Measurements from ENCODE around the gene FCSK.

Gene FCSK

DNA sequence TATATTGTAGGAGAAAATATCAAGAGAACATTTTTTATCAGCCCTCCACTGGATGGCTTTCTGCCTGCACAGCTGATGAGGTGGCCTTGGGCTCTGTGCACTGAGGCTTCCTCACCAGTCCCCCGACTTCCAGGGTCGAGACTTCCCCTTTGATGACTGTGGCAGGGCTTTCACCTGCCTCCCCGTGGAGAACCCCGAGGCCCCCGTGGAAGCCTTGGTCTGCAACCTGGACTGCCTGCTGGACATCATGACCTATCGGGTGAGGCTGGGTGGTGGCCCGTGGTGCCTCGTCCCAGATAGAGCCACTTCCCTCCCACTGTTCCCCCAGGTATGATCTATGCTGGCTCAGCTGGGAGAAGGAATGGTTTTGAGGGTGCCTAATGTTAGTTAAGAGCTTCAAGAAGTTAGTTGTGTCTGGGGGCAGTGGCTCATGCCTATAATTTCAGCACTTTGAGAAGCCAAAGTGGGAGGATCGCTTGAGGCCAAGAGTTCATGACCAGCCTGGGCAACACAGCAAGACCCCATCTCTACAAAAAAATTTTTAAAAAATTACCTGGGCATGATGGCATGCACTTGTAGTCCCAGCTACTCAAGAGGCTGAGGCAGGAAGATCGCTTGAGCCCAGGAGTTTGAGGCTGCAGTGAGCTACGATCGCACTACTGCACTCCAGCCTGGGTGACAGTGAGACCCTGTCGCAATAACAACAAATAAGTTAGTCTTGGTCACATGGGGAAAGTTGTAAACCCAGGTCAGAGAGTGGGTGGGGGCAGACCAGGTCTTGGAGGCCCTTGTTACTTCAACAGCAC is 11.8 kb downstream of the FCSK start:
- no peak overlapping the region for H3K4me3 ChIP-seq (replicated peaks in 1 of 2; ENCODE audit: low read depth in 2 of 2, low read length in 2 of 2)
- TF ChIP-seq, protein P1, sequence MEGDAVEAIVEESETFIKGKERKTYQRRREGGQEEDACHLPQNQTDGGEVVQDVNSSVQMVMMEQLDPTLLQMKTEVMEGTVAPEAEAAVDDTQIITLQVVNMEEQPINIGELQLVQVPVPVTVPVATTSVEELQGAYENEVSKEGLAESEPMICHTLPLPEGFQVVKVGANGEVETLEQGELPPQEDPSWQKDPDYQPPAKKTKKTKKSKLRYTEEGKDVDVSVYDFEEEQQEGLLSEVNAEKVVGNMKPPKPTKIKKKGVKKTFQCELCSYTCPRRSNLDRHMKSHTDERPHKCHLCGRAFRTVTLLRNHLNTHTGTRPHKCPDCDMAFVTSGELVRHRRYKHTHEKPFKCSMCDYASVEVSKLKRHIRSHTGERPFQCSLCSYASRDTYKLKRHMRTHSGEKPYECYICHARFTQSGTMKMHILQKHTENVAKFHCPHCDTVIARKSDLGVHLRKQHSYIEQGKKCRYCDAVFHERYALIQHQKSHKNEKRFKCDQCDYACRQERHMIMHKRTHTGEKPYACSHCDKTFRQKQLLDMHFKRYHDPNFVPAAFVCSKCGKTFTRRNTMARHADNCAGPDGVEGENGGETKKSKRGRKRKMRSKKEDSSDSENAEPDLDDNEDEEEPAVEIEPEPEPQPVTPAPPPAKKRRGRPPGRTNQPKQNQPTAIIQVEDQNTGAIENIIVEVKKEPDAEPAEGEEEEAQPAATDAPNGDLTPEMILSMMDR (IDR thresholded peaks at IDR 0.05; ENCODE audit: low read depth, low read length), result no peak
- DNase-seq (ENCODE audit: low read depth in 2 of 2), result no peak

DNA sequence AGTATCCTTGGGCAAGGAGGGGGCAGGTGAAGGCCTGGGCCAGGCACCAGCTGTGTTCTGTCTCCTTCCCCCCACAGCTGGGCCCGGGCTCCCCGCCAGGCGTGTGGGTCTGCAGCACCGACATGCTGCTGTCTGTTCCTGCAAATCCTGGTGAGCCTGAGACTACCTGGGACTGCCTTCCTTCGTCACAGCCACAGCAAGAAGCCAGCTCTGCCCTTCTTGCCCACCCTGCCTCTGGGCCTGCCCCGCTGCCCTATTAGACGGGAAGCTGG is 12.3 kb downstream of the FCSK start:
- TF ChIP-seq, protein P1 (IDR thresholded peaks at IDR 0.05; ENCODE audit: low read depth, low read length), result no peak
- no peak overlapping the region for H3K4me3 ChIP-seq (replicated peaks in 1 of 2; ENCODE audit: low read depth in 2 of 2, low read length in 2 of 2)
- no peak for DNase-seq (ENCODE audit: low read depth in 2 of 2)

DNA sequence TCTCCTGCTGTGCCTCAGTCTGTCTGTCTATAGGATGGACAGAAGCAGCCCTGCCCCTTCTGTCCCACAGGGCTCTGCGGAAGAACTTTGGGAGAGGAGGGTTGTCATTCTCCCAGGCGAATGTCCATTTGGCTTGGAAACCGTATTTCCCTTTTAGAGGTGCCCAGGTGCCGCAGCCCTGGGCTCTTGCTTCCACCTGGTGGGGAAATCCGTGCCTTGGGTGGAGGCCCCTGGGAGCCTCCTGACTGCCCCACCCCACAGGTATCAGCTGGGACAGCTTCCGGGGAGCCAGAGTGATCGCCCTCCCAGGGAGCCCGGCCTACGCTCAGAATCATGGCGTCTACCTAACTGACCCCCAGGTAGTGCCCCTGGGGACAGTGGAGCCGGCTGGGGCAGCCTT is 12.7 kb downstream of the FCSK start:
- no peak overlapping the region for H3K4me3 ChIP-seq (replicated peaks in 1 of 2; ENCODE audit: low read depth in 2 of 2, low read length in 2 of 2)
- no peak for DNase-seq (ENCODE audit: low read depth in 2 of 2)
- TF ChIP-seq, protein P1 (IDR thresholded peaks at IDR 0.05; ENCODE audit: low read depth, low read length), result no peak

DNA sequence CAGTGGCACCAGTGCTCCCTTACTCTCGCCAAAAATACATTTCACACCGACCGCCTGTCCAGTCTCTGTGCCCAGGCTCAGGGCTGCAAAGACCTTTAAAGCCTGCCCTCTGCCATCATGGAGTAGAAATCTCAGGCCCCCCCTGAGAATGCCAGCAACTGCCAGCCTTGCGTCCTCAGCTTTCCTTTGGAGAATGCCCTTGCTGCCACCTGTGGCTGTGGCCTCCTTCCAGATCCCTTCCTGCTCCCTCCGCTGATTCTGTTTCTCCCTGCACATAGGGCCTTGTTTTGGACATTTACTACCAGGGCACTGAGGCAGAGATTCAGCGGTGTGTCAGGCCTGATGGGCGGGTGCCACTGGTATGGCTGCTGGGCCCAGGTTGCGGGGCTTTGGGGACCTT is 13.2 kb downstream of the FCSK start:
- H3K4me3 ChIP-seq (replicated peaks in 1 of 2; ENCODE audit: low read depth in 2 of 2, low read length in 2 of 2), result no peak overlapping the region
- TF ChIP-seq, protein P1 (IDR thresholded peaks at IDR 0.05; ENCODE audit: low read depth, low read length), result no peak
- no peak for DNase-seq (ENCODE audit: low read depth in 2 of 2)

DNA sequence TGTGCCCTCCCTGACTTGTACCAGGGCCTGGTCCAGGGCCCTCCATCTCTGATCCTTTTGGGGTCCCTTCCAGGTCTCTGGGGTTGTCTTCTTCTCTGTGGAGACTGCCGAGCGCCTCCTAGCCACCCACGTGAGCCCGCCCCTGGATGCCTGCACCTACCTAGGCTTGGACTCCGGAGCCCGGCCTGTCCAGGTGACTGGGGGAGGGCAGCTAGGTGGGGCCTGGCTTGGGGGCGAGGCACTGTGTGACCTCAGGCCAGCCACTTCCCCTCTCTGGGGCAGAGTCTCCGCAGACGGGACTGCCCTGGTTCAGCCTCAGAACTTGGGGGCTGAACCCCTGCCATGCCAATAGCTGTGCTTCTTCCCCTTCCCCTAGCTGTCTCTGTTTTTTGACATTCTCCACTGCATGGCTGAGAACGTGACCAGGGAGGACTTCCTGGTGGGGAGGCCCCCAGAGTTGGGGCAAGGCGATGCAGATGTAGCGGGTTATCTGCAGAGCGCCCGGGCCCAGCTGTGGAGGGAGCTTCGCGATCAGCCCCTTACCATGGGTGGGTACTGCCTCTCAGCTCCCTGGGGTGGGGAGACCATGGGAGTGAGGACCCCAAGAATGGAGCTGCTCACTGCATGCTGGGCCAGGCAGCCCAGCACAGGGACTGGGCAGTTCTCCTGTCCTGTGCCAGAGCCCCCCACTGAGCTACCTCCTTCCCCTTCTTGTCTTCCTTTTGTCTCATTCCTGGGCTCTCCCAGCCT is 14.6 kb downstream of the FCSK start:
- TF ChIP-seq, protein P1 (IDR thresholded peaks at IDR 0.05; ENCODE audit: low read depth, low read length), result no peak

DNA sequence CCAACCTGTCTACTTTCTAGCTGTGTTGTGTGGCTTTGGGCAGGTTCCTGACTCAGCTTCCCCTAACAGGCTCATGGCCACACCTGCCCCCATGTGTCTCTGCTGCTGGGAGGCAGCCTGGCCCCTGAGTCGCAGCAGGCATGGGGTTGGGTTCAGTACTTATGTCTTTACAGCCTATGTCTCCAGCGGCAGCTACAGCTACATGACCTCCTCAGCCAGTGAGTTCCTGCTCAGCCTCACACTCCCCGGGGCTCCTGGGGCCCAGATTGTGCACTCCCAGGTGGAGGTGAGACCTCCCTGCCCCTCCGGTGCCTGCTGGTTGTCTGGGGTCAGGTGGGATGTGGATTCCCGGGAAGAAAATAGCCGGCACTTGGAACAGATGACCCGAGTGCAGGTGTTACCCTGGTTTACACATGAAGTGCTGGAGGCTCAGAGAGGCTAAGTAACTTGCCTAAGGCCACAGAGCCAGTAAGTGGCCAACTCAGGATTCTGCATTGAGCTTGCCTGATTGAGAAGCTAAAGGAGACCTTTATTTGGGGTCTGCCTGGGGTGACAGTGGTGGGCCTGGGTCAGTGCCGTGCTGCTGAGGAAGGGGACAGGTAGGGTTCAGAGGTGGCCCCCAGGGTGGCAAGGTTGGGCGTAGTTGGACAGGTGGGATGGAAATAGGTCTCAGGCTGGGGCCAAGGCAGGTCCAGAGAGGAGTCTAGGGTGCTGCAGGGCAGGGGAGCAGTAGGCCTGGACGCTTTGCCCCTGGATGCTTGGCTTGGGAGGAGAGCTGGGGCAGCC is 15.9 kb downstream of the FCSK start:
- no peak for DNase-seq (ENCODE audit: low read depth in 2 of 2)
- TF ChIP-seq, protein P1 (IDR thresholded peaks at IDR 0.05; ENCODE audit: low read depth, low read length), result no peak
- no peak overlapping the region for H3K4me3 ChIP-seq (replicated peaks in 1 of 2; ENCODE audit: low read depth in 2 of 2, low read length in 2 of 2)

More for the DNA sequence above, 14.6 kb downstream of the FCSK start:
- no peak overlapping the region for H3K4me3 ChIP-seq (replicated peaks in 1 of 2; ENCODE audit: low read depth in 2 of 2, low read length in 2 of 2)
- no peak for DNase-seq (ENCODE audit: low read depth in 2 of 2)

Data from cardiac fibroblast (primary cell).